Central memory CD4-positive, alpha-beta T cell (primary cell): ENCODE data around the gene RPN2.
"Not testable (repeated sequence)": the region's sequence is repeated elsewhere in the genome, so short reads cannot be mapped to it uniquely, and the experiment has no call there.

Experiments used
- DNase-seq: peaks from one replicate; pipeline ENCODE4 v3.0.0; 2022
- total RNA-seq, 3 experiments: gene quantifications; one replicate each; lab custom pipeline; 2026; lab: John Stamatoyannopoulos, UW

Gene RPN2
- 105 to 329 (median 196) reads per million in 3 experiments for total RNA-seq

DNA sequence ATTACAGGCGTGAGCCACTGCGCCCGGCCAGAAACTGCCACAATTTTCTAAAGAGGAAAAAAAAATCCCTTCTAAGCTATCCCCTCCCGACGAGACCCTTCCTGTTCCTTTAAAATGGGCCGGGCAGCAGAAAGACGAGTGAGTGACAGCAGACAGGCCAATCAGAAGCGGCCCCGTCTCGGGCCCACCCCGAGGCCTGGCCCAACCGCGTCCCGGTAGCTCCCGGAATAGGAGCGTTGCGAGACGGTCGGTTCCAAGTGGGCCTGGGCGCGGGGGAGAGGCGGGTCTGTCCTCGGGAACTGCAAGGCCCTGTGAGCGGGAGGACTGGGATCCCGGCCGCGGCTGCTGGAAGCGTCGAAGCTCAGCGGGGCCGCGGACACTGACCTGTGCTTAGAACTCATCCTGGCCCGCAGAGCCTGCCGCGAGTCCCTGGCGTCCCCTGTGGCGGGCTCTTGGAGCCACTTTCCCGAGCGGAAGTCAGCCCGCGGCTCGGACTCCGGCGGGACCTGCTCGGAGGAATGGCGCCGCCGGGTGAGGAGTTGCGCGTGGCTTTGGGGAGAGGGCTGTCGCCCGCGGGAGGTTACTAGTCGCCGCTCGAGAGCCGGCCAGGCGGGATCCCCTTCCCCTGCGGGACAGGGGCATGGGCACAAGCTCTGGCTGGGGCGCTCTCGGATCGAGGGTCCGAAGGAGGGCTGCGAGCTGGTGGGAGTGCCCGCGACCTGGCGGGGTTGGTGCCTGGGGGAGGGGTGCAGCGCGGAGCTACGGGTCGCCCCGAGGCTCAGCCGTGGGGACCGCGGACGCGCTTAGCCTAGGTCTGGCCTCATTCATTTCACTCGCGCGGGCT is at the start of gene RPN2, which contains the start of gene MROH8:
RPN2 (plus strand) TSS at position 492 of the 844 bp plus-strand sequence; CDS start at position 519, 27 bp downstream.
MROH8 (minus strand) TSS at position 710 of the 844 bp plus-strand sequence.
- DNase-seq: peak; percentile 93

- DNase-seq: no peak
Measured at GRCh38 chr20:37131486-37131885, 47.6 kb upstream of the RPN2 start.

- DNase-seq: no peak
Measured at GRCh38 chr20:37133952-37134351, 45.2 kb upstream of the RPN2 start.

- DNase-seq: no peak
Measured at GRCh38 chr20:37137547-37137946, 41.6 kb upstream of the RPN2 start.

DNA sequence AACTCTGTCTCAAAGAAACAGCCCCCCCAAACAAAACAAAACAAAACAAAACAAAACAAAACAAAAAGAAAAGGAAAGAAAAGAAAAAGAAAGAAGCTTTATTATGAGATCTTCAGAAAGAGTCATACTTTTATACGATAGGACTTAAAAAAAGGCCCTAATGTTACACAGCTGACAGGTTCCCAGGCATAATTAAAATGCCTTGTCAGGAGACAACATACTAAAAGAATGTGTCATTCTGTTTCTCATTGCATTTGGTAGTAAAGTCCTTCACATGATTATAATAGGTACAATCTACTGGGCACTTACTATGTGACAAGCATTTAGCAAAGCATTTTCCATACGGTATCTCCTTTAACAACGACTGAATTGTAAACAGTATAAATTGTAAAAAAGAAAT is 36.4 kb upstream of the RPN2 start:
- no peak for DNase-seq

DNA sequence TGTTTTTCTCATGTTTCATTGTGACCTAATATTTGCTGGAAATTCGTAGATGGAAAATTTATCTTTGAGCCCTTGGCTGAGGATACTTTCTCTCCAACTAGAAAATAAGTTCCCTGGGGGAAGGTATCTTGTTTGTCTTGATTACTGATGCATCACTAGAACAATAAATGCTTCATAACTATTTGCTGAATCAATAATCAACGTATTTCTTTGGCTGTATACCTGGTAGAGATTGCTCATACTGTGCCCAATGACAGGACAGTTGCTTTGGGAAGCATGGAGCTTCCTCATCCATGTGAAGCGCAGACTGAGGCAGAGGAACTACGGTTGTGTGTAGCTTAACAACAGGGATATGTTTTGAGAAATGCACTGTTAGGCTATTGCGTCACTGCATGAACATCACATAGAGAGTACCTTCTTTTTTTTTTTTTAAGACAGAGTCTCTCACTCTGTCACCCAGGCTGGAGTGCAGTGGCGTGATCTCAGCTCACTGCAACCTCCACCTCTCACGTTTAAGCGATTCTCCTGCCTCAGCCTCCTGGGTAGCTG is 34.2 kb upstream of the RPN2 start:
- no peak for DNase-seq

DNA sequence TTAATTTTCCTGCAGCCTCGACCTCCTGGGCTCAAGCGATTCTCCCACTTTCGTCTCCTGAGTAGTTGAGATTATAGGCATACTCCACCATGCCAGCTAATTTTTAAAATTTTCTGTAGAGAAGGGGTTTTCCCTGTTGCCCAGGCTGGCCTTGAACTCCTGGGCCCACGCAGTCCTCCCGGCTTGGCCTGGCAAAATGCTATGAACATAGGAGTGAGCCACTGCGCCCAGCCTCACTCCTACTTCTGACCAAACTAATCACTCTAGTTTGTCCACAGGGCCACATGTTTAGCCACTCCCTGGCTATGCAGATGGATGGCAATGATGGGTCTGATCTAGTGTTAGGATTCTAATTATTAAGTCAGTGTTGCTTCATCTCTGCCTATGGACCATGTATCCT is 31.9 kb upstream of the RPN2 start:
- no peak for DNase-seq

DNA sequence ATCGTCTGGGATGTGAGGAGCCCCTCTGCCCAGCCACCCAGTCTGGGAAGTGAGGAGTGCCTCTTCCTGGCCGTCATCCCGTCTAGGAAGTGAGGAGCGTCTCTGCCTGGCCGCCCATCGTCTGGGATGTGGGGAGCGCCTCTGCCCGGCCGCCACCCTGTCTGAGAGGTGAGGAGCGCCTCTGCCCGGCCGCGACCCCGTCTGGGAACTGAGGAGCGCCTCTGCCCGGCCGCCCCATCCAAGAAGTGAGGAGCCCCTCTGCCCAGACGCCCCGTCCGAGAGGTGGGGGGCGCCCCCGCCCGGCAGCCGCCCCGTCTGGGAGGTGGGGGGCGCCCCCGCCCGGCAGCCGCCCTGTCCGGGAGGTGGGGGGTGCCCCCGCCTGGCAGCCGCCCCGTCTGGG is 28.3 kb upstream of the RPN2 start:
- not testable (repeated sequence) for DNase-seq

GRCh38 chr20:37151529-37151928 is 27.6 kb upstream of the RPN2 start:
- DNase-seq: no peak

DNA sequence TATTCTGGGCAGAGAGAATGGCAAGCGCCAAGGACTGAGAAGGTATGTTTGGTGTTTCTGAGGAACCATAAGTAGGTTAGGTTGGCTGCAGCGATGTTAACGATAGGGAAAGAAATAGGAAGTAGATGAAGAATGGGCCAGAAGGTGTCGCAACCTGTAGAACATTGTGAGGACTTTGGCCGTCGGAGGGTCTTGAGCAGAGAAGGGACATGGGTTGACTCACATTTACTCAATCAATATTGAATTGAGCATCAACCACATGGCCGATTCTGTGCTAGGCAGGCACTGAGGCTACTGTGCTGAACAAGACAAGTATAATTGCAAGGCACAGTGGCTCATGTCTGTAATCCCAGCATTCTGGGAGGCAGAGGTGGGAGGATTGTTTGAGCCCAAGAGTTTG is 26.8 kb upstream of the RPN2 start:
- DNase-seq: no peak

GRCh38 chr20:37154684-37155298 is 24.3 kb upstream of the RPN2 start:
- DNase-seq: no peak

- no peak for DNase-seq
Measured at GRCh38 chr20:37155987-37156386, 23.1 kb upstream of the RPN2 start.

DNA sequence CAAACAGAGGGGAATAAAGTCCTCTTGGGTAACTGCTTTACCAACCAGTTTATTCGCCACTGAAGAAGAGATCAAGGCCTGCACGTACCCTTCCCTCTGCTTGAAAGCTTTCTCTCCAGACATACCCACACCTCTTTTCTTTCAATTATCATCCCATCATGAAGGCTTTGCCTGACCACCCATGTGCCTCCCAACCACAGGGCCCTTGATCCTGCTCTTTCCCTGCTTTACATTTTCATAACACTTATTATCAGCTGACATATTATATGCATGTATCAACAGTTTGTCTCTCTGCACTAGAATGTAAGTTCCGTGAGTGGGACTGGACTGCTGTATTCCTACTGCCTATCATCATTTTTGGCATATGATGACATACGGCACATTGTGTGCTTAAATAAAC is 20.9 kb upstream of the RPN2 start:
- no peak for DNase-seq

DNA sequence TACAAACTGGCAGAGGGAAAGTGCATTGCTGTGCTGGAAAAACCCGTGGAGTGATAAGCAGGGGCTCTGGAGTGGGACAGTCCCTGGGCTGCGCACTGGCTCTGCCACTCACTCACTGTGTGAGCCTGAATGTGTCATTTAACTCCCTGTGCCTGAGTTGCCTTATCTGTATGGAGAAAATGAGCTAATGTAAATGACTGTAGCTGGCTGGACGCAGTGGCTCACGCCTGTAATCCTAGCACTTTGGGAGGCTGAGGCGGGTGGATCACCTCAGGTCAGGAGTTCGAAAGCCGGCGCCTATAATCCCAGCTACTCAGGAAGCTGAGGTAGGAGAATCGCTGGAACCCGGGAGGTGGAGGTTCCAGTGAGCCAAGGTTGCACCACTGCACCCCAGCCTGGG is 18.4 kb upstream of the RPN2 start:
- DNase-seq: no peak

GRCh38 chr20:37161830-37162549 is 17.1 kb upstream of the RPN2 start:
- no peak for DNase-seq

- no peak for DNase-seq
Measured at GRCh38 chr20:37162646-37163045, 16.5 kb upstream of the RPN2 start.

DNA sequence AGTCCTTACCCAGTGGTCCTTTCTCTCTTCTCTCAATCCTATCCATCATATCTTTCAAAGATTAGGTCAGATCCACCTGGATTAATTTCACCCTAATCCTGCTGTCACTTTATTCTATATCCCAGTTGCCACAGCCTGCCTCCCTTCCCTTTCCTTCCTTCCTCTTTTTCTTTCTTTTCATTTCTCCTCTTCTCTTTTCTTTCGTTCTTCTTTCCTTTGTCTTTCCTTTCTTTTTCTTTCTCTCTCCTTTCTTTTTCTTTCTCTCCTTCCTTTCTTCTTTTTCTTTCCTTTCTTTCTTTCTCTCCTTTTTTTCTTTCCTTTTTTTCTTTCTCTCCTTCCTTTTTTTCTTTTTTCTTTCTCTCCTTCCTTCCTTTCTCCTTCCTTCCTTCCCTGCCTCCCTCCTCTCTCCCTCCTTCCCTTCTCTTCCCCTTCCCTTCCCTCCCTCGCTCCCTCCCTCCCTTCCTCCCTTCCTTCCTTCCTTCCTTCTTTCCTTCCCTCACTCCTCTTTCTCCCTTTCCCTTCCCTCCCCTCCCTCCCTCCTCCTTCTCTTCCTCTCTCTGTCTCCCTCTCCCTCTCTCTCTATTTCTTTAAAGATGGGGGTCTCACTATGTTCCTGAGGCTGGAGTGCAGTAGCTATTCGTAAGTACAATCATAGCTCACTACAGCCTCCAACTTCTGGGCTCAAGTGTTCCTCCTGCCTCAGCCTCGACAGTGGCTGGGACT is 15.1 kb upstream of the RPN2 start:
- DNase-seq: no peak

- DNase-seq: no peak
Measured at GRCh38 chr20:37165031-37165430, 14.1 kb upstream of the RPN2 start.

GRCh38 chr20:37166867-37167266 is 12.3 kb upstream of the RPN2 start:
- no peak for DNase-seq

DNA sequence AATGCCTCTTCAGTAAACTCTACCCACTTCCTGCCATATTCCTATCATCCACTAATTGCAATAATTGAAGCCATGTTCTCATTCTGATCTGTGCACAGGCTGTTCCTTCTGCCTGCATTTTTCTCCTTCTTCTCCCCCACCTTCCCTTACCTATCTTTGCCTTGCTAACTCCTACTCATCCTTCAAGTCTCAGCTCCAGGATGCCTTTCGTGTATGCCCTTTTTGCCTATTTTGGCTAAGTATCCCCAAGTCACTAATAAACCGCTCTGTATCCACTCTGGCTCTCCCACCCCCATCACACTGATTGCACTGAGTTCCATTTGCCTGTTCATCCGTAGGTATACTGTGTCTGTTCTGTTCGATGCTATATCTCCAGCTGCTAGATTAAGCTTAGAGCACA is 6.3 kb upstream of the RPN2 start:
- no peak for DNase-seq

DNA sequence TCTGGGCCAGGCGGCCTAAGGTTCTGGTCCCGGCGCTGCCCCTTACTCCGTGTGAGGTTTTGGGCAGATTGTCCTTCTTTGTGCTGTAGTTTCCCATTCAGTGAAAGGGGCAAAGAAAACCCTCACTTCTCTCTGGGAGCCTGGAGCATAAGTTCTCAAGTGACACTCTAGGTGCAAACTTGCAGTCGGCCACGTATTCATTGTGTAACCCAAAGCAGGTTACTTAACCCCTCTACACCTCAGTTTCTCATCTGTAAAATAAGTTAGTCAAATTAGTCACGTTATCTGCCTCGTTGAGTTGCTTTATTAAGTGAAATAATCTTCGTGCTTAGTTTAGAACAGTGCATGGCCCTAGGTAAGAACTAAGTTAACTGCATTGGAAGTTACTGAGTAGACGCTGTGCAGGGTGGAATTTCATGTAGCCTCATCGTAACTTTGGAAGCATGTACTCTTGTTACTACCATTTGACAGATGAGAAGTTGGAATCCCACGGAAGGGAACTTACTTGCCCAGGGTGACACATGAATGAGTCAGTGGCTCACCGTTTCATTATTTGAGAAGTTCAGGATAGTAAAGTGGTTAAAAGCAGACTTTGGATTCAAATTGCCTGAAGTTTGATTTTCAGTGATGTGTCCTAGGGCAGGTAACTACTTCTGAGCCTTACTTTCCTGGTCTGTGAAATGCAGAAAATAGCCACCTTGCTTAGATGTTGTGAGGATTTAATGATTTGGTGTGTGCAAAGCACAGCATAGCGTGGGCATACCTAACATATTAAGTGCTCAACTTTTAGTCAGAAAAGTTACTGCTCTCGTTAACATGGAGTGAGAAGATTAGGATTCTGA is 774 bp downstream of the RPN2 start:
- no peak for DNase-seq

GRCh38 chr20:37185686-37186085 is 6.6 kb downstream of the RPN2 start:
- no peak for DNase-seq
